22Rv1 (cell line): ENCODE measurements around the gene HIVEP3.

Experiments
- CTCF ChIP-seq: fragments of 450-650 bp; IDR thresholded peaks from 2 replicates; pipeline ENCODE4 v1.5.1; 2017; ENCODE audit warnings: mild to moderate bottlenecking
- ZFX ChIP-seq: fragments of 450-650 bp; IDR thresholded peaks from 2 replicates; pipeline ENCODE4 v1.6.1; 2017; ENCODE audit warnings: antibody characterized with exemption, borderline replicate concordance

- TF ChIP-seq CTCF, result no peak
- TF ChIP-seq ZFX, result no peak
Observed at GRCh38 chr1:41714638-41715389, 203.9 kb downstream of the HIVEP3 start.
